ENCODE data around the gene LRRC71. TPM values are rescaled to one million over a fixed set of nuclear protein-coding genes. Genes with fewer than 3 reads are reported as not detected.

The LRRC71 gene
- total and polyA plus RNA-seq, 2 of the 13 experiments (the other 11 are each of a cell fraction or from before 2014, with no cell fraction given) = not detected

- POLR2A ChIA-PET = no interaction called here
- H3K9me3 ChIP-seq (ENCODE audit: low read length) = no peaks in the 10 kb centered on the region
- no peaks in the 10 kb centered on the region for H3K36me3 ChIP-seq (replicated peaks in 1 of 2; ENCODE audit: control insufficient read depth in 1 of 2, insufficient read depth in 2 of 2, low read length in 2 of 2)
- intact Hi-C loops (cut with micrococcal nuclease; ENCODE audit: unreplicated experiment) (no loop called here), in situ Hi-C loops (cut with HindIII; ENCODE audit: extremely low pct_ligation_motif_present, low pct_unique_long_range_greater_than_20kb) (no loop called here)
- WGBS (ENCODE audit: low lambda C conversion rate) = no CpG with 5 or more reads among the region's 5 CpGs
- CTCF ChIA-PET (ENCODE audit: low intra/inter-chr PET ratio, low total read pairs) = no interaction called here
- DNase-seq (ENCODE audit: low spot score) (no peak), FAIRE-seq (no peak), ATAC-seq (no peak; the same call in 2 of the 3 replicates)
- no peaks in the 10 kb centered on the region for H4K20me1 ChIP-seq (ENCODE audit: insufficient read depth, low read length)
- no peak for TF ChIP-seq MTA1 (CRISPR knock-in tag; IDR thresholded peaks at IDR 0.05; ENCODE audit: borderline replicate concordance)
- no peak for TF ChIP-seq JDP2 (CRISPR knock-in tag; IDR thresholded peaks at IDR 0.05; ENCODE audit: borderline replicate concordance)
- TF ChIP-seq ZNF362 (CRISPR knock-in tag; IDR thresholded peaks at IDR 0.05; ENCODE audit: borderline replicate concordance) = no peak
- TF ChIP-seq E2F2 (CRISPR knock-in tag; IDR thresholded peaks at IDR 0.05; ENCODE audit: borderline replicate concordance) = no peak
- no peak for TF ChIP-seq THAP9 (CRISPR knock-in tag; IDR thresholded peaks at IDR 0.05; ENCODE audit: borderline replicate concordance)
- no peak for TF ChIP-seq ZBTB3 (CRISPR knock-in tag; IDR thresholded peaks at IDR 0.05; ENCODE audit: borderline replicate concordance, low read depth)
- TF ChIP-seq NR0B2 (CRISPR knock-in tag; IDR thresholded peaks at IDR 0.05) = no peak
- H3K4me2 ChIP-seq (ENCODE audit: low read depth, low read length) = no peak overlapping the region
- no peaks in the 10 kb centered on the region for H3K79me2 ChIP-seq (ENCODE audit: insufficient read depth, low read length)
- no peak overlapping the region for H3K4me3 ChIP-seq (replicated peaks in 1 of 3; ENCODE audit: insufficient read depth in 1 of 3, low read depth in 2 of 3, low read length in 3 of 3)
- H2AFZ ChIP-seq (ENCODE audit: low read length) = no peak overlapping the region
- no TSS peak for BruUV-seq (replicated peaks)
- no peak overlapping the region for H3K9ac ChIP-seq (ENCODE audit: insufficient read depth, low read depth, low read length)
- no peak overlapping the region for H3K27ac ChIP-seq (ENCODE audit: extremely low read length, insufficient read depth, low read length)
- H3K27me3 ChIP-seq (ENCODE audit: control insufficient read depth in 1 of 2, insufficient read depth in 2 of 2, low read length in 2 of 2) = peaks cover 20 to 76% of the 10 kb centered on the region in 2 experiments
- H3K4me1 ChIP-seq (ENCODE audit: insufficient read depth, low read length) = no peaks in the 10 kb centered on the region
Observed at GRCh38 chr1:156875341-156875615, 45.2 kb upstream of the LRRC71 start.

Data from HepG2 (cell line).